CD4-positive, alpha-beta T cell treated with Interleukin-12 subunit alpha and Interleukin-12 subunit beta, for 1 hour (primary cell): ENCODE measurements around the gene ZNF408.

Source experiments
- DNase-seq: peaks from one replicate; pipeline ENCODE4 v3.0.0-alpha.2; 2020

Gene ZNF408

DNA sequence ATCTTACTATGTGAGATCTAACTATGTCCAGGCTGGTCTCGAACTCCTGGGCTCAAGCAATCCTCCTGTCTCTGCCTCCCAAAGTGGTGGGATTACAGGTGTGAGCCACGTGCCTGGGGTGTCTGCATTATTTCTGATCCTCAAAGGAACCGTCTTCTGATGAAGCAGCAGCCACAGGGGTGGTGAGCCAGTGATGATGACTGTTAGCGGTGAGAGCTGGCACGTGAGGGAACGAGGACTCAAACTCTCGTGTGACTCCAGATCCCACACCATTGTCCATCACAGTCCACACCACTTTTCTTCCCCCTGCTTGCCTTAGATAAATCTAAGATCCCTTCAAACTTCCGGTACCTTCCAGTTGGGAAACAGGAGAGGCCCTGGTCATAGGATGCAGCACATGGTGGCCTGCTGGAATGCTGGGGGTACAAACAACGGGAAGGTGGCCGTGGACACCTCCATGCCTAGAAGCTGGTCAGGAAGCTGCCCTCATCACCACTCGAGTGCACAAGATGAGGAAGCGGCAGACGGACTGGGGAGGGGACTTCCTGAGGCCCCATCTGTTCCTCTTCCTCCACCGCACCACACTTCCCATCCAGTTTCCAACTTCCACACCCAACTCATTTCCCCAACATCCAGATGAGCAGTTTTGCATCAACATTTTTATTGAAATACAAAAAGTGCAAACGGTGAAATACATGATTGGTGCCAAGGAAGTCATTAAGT is 24.2 kb upstream of the ZNF408 start:
- no peak for DNase-seq

GRCh38 chr11:46677169-46677568 is 23.7 kb upstream of the ZNF408 start:
- DNase-seq, result no peak

- DNase-seq, result no peak
Observed at GRCh38 chr11:46677991-46678740, 22.7 kb upstream of the ZNF408 start.

- DNase-seq, result no peak
Observed at GRCh38 chr11:46678741-46679130, 22.1 kb upstream of the ZNF408 start.

DNA sequence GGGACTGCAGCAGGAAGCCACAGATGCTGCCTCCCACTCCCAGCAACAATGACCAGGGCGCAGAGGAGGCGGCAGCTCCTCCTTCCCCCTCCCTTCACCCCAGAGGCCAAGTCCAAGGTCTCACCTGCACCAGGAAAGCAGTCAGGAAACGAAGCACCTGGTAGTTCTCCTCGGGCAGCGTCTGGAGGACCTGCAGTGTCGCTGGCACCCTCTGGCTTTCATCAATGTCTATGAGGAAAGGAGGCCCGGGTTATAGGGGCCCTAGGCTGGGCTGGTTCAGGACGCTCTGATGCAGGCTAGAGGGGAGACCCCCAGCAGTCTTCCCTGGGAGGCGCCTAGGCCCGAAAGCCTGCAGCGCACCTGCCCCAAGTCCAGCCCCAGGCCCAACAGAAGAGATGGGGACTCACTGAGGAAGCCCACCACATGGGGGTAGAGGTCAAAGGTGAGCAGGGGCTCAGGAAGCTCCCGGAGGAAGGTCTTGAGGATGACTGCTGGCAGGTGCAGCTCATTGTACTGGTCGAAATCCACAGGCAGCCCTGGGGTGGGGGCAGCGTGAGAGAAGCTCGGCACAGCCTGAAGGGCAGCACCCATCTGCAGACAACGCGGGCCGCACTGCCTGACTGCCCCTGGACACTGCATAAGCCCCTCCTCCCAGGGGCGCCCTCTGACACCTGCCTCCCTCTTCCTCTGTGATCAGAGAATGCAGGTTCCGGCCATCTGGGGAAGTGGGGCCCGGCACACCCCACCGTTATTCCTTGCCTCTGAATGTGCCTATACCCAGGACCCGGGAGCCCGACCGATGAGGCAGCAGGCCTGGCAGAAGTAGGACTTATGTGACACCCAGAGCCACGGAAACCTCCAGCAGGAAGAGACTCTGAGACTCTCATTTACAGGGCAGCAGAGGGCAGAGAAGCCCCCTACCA is 21.3 kb upstream of the ZNF408 start:
- DNase-seq, result no peak

GRCh38 chr11:46680164-46680760 is 20.6 kb upstream of the ZNF408 start:
- no peak for DNase-seq

- no peak for DNase-seq
Observed at GRCh38 chr11:46680815-46681214, 20.0 kb upstream of the ZNF408 start.

GRCh38 chr11:46681814-46682213 is 19.0 kb upstream of the ZNF408 start:
- DNase-seq, result no peak

DNA sequence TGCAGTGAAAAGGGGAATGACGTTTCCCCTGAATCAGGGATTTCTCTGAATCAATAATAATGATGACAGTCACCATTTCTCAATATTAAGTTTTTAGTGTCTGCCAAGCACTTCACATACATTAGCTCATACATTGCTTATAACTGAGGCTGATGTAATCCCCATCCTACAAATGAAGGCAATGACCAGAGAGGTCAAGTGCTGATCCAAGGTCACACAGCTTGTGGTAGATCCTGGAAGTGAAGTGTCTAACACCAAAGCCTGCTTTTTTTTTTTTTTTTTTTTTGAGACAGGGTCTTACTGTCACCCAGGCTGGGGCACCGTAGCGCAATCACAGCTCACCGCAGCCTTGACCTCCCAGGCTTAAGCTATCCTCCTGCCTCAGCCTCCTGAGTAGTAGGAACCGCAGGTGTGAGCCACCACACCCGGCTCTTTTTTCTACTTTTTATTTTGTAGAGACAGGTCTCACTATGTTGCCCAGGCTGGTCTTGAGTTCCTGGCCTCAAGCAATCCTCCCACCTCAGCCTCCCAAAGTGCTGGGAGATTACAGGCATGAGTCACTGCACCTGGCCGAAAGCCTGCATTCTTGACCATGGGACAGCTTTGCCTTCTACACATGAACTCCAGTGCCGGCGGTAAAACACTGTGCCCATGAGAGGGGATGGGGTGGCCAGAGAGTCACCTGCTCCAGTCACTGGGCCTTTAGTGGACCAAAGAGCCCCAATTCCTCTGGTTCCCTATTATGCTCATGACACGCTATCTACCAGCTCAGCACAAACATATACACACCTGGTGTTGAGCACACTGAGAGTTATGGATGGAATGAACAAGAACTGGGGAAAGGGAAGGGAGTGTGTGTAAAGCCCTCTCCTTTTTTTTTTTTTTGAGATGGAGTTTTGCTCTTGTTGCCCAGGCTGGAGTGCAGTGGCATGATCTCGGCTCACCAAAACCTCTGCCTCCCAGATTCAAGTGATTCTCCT is 17.8 kb upstream of the ZNF408 start:
- DNase-seq, result no peak

GRCh38 chr11:46684367-46684766 is 16.5 kb upstream of the ZNF408 start:
- DNase-seq, result no peak

DNA sequence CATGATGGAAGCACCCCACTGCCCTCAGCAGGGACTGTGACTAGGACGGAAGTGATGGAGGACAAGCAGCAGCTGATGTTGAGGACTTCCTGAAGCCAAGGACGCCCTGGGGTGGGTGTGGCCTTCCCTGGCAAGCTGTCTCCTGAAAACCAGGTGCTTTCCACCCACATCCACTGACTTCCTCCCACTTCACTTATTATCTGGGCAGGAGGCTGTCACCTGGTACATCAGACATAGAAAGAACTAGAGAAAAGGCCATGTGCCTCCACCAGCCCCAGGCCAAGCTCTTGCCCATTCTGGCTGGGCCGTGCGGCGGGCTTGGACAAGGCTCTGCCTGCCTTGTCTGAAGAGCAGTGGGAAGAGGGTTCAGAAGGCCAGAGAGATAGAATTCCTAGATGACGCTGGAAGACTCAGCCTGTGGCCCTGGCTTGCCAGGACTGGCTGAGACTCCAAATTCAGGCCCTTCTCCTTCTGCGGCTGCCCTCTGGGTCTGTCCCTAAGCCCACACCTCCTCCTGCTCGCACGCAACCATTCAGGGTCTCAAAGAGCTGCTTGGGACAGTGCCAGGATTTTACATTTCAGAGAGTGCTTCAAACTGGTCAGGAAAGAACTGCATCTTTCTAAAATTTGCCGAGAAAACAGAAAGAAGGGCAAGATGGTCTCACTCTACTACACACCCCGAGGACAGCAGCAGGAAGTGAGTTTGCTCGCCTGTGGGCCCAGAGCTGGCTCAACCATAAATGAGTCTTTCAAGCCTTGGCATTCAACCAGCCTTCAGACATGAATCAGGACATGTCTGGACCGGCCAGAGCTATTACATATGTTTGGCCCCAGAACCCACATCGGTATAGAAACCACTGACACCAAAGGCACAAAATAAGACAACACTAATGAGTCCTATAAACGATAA is 13.7 kb upstream of the ZNF408 start:
- no peak for DNase-seq

DNA sequence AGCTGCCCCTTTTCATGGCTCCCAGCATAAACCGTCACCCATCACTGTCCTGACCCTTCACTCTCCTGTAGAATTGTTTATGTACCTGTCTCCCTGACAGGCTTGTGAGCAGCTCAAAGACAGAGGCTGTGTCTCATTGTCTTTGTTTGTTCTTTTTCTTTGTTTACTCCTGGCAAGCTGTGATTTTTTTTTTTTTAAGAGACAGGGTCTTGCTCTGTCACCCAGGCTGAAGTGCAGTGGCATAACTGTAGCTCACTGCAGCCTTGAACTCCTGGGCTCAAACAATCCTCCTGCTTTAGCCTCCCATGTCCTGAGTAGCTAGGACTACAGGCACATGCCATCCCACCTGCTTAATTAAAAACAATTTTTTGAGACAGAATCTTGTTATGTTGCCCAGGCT is 10.1 kb upstream of the ZNF408 start:
- DNase-seq, result no peak

- no peak for DNase-seq
Observed at GRCh38 chr11:46692450-46692849, 8.4 kb upstream of the ZNF408 start.

- DNase-seq, result no peak
Observed at GRCh38 chr11:46693597-46694012, 7.2 kb upstream of the ZNF408 start.

DNA sequence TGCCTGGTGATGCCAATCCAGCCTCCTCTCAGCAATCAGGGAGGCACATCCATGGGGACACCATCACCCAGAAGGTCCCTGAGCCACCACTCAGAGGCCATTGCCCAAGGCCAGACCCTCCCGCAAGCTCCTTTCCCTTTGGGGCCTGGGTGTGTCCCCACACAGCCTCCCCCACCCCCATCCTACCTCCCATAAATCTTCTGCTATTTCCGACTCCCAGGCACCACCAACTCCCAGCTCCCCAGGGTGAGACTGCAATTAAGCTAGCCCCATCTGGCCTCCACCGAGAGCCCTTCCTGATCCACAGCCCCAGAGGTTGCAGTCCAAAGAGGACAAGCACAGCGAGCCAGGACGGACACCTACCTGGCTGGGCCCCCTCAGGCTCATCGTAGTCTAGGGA is 6.8 kb upstream of the ZNF408 start:
- DNase-seq, result no peak

DNA sequence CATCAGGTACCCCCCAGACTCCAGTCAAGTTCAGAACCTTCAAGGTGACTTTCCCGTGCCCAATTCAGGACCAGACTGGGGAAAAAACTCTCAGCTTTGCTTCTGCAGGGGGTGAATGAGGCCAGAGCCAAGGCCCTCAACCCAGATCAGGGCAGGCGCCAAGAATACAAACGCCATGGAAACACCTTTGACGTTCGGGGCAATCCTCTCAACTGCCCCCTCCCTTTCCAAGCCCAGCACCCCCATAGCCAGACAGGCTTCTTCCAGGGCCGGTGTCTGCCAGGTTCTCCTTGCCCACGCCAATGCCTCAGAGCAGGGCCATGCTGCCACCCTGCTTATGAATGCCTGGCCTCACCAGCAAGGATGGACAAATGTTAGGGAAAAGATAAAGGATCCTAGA is 6.2 kb upstream of the ZNF408 start:
- no peak for DNase-seq

DNA sequence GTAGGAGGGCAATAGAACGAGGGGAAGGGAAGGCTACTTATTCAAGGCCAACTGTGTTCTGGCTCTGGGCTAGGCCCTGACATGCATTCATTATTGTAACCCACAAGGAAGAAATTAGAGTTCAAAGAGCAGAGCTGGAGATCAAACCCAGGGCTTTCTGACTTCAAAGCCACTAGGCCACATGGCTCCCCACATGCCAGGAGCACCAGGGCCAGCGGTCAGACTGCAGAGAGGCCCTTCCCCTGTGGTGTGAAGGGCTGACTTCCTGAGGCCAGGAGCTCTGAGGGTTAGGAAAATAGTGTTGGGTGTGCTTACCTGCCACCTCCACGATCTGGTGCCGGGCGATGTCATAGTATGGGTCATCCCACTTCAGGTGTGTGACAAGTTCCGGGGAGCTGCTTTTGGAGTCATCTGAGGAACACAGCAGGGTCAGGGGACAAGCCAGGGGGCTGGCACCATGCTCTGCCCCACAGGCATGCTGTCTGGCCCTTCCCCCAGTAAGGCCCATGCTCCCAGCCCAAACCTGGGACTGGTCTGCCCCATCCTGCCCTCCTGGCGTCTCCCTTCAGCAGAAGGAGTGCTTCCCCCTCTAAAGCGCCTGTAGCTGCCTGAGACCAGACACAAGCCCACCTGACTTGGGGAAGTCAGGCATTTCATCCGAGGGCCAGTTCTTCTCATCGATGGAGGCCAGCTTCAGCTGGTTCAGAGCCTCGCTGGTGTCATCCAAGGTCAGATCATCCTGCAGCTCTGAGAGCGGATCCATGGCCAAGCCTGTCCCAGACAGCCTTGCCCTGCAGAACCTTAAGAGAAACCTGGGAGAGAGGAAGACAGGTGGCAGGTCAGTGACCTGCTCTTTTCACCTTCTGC is 5.3 kb upstream of the ZNF408 start:
- no peak for DNase-seq

GRCh38 chr11:46696212-46696558 is 4.6 kb upstream of the ZNF408 start:
- DNase-seq, result no peak

DNA sequence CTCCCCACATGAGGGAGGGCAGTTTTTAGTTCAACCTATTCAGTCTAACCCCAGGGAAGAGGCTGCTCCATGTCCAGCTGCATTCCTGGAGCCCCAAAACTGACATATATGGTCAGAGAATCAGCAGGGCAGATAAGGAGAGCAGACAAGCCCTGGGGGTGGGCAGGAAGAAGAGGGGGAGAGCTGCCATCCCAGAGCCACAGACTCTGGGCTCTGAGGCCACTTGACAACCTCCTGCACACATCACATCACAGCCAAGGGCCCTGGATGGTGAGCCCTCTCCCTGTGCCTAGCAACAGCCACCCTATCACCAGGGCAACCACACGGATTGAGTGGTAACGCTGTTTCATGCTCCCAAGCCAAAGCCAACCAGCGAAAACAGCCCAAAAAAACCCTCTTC is 3.5 kb upstream of the ZNF408 start:
- no peak for DNase-seq

GRCh38 chr11:46697723-46698122 is 3.1 kb upstream of the ZNF408 start:
- no peak for DNase-seq
